Hematopoietic multipotent progenitor cell treated with erythropoietin and hydrocortisone succinate and interleukin-3 and kit ligand, for 4 days (in vitro differentiated cells): ENCODE data around the gene ANKRD9.

Experiments
- DNase-seq: peaks from one replicate; pipeline ENCODE4 v3.0.0-alpha.2; 2015

Gene ANKRD9

GRCh38 chr14:102496958-102497744, 12.4 kb downstream of the ANKRD9 start:
- DNase-seq, result peak; percentile 77

GRCh38 chr14:102496331-102496691, 13.3 kb downstream of the ANKRD9 start:
- no peak for DNase-seq

GRCh38 chr14:102495491-102496330, 13.9 kb downstream of the ANKRD9 start:
- DNase-seq, result no peak

- DNase-seq, result no peak
Measured at GRCh38 chr14:102493585-102493984, 16.0 kb downstream of the ANKRD9 start.

GRCh38 chr14:102493096-102493495, 16.5 kb downstream of the ANKRD9 start:
- no peak for DNase-seq

- DNase-seq, result no peak
Measured at GRCh38 chr14:102492531-102492910, 17.1 kb downstream of the ANKRD9 start.

GRCh38 chr14:102491786-102492530, 17.6 kb downstream of the ANKRD9 start:
- no peak for DNase-seq

- no peak for DNase-seq
Measured at GRCh38 chr14:102491366-102491765, 18.2 kb downstream of the ANKRD9 start.

- DNase-seq, result no peak
Measured at GRCh38 chr14:102490456-102490855, 19.1 kb downstream of the ANKRD9 start.

- no peak for DNase-seq
Measured at GRCh38 chr14:102487204-102487577, 22.4 kb downstream of the ANKRD9 start.

GRCh38 chr14:102486513-102487203, 22.9 kb downstream of the ANKRD9 start:
- no peak for DNase-seq

GRCh38 chr14:102485693-102486512, 23.7 kb downstream of the ANKRD9 start:
- DNase-seq, result no peak

- no peak for DNase-seq
Measured at GRCh38 chr14:102484316-102484715, 25.3 kb downstream of the ANKRD9 start.

- DNase-seq, result no peak
Measured at GRCh38 chr14:102481791-102482238, 27.8 kb downstream of the ANKRD9 start.

- DNase-seq, result no peak
Measured at GRCh38 chr14:102481371-102481770, 28.2 kb downstream of the ANKRD9 start.

- no peak for DNase-seq
Measured at GRCh38 chr14:102479777-102480176, 29.8 kb downstream of the ANKRD9 start.

GRCh38 chr14:102479107-102479506, 30.5 kb downstream of the ANKRD9 start:
- no peak for DNase-seq

- peak; percentile 9 for DNase-seq
Measured at GRCh38 chr14:102474934-102475333, 34.6 kb downstream of the ANKRD9 start.

- no peak for DNase-seq
Measured at GRCh38 chr14:102473559-102473958, 36.0 kb downstream of the ANKRD9 start.

GRCh38 chr14:102472791-102473150, 36.8 kb downstream of the ANKRD9 start:
- DNase-seq, result no peak

- DNase-seq, result no peak
Measured at GRCh38 chr14:102471921-102472790, 37.4 kb downstream of the ANKRD9 start.
